Measurements from ENCODE around the gene UCHL5. TPM values are rescaled to one million over a fixed set of nuclear protein-coding genes. Genes with fewer than 3 reads are reported as not detected.

Gene UCHL5, protein sequence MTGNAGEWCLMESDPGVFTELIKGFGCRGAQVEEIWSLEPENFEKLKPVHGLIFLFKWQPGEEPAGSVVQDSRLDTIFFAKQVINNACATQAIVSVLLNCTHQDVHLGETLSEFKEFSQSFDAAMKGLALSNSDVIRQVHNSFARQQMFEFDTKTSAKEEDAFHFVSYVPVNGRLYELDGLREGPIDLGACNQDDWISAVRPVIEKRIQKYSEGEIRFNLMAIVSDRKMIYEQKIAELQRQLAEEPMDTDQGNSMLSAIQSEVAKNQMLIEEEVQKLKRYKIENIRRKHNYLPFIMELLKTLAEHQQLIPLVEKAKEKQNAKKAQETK
- 31.5 TPM for total RNA-seq (ENCODE audit: insufficient read depth, low replicate concordance)

DNA sequence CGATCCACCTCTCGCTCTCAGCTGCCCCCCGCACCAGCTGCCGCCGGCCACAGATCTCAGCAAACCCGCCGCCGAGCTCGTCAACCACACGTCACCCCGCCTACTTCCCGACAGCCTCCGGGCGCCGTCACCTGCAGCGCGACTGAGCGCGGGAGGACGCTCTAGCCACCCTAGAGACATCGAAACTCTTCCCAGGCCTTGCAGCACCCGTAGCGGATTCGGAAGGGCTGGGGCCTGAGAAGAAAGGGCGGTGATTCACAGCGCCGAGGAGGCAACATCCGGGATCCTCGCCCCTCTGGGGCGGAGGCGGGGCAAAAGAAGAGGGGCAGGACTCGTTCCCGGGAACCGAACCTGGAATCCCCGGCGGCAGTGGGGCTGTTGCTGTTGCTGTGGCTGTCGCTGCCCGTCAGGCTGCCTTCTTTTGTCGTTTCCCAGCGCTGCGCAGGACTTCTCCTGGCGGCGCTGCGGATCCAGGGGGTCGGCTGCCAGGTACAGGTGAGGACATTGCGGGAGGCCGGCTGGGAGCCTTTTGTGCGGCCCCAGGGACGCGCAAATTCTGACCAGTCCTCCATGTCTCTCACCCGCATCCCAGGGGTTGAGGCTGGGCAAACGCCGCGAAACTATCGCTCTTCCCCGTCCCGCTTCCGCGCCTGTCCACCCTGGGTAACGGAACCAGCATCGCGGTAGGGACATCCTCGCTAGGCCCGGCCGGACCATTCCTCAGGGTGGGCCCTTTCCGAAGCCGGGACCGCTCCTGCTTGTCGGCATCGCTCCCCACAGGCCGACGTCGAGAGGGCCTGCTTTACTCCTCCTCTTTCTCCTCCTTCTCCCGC lies at the start of gene UCHL5, which contains the start of gene RO60:
Gene UCHL5 (minus strand): TSS at position 79 of the 833 bp plus-strand sequence. CDS start 100 bp downstream, outside the sequence.
Gene RO60 (plus strand): TSS at position 331 of the 833 bp plus-strand sequence. CDS start 9,443 bp downstream, outside the sequence.
- peak; percentile 99 for DNase-seq (ENCODE audit: low spot score)

DNA sequence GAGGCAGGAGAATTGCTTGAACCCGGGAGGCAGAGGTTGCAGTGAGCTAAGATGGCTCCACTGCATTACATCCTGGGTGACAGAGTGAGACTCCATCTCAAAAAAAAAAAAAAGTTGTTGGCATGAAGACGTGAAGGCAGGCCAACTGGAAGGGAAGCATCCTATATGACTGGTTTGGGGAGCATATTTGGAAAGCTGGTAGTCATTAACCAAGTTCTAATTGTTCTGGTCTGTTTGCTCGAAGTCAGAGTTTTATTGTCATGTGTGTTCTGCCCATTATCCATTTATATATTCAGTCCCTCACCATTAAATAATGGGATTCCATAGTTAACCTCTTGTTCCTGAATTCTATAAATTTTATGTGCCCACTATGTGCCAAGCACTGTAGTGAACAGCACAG lies 49.3 kb upstream of the UCHL5 start:
- DNase-seq (ENCODE audit: low spot score): no peak

DNA sequence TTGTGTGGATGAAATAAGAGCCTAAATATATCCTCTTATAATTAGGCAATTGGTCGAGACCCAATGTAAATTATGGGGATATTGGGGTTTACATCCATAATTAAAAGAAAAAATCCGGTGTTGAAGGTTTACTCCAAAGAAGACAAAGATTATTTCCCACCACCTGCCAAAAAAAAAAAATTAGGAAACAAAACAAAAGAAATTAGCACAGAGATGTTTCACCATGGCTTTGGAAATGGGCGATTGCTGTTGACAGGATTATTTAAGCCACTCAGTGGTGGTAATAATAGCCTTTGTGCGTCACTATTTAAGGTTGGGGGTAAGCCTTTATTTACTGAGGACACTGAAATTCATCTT lies 46.6 kb upstream of the UCHL5 start:
- no peak for DNase-seq (ENCODE audit: low spot score)

DNA sequence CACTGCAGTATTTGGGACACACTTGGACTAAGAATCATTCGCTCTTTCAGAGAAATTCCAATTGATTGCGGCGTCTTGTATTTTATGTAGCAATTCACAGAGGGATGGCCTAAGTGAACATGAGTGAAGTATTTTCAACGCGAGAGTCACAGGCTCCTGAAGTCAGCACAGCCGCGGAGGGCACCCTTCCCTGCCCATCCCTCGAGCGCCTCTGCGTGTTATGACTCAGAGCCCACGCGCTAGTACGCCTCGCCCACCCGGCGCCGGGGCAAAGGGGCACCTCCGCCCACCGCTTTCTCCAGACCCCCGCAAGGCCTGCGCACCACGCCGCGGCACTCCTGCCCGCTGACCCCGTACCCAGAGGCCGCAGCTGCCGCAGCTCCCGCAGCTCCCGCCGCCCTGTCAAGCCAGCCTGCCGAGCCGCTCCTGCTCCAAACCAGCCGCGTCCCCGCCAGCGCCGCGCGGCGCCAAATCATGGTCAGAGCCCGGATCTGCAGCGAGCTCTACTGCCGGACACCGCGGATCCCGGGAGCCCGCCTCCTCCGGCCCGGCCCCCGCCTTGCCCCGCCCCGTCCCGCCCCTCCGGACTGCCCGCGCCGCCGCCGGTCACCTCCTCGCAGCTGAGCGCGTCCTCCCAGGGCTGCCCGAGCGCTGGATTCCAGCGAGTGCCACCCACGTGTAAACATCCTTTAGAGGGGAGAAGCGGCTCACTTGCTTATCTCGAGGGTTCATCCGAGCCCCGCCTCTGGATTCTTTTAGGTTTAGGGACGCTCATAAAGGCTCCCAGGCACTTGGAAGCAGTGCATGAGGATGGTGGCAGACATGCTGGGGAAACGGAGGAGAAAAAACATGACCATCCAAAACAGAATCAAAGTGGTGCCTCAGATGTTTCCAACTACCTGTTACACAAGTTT lies 46.0 kb upstream of the UCHL5 start, which contains the start of gene GLRX2:
Gene GLRX2 (minus strand): TSS at position 508 of the 914 bp plus-strand sequence. CDS start 32 bp downstream, at position 476.
- DNase-seq (ENCODE audit: low spot score): peak; percentile 93

DNA sequence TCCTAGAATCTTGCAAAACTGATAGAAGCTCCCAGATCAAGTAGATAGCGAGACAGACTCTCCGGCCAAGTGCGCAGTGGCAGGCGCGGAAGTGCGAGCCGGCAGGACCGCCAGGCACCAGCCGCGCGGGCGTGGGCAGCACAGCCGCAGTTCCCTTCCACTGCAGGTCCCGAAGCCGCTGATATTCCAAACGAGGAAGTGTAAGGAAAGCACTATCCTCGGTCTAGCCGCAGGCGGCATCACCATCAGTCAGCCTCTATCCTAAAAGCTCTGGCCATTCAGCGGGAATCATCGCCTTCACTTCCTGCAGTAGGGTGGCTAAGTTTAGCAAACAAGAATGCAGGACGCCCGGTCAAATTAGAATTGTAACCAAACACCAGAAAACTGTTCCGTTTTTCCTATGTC lies 45.3 kb upstream of the UCHL5 start:
- peak; percentile 63 for DNase-seq (ENCODE audit: low spot score)

DNA sequence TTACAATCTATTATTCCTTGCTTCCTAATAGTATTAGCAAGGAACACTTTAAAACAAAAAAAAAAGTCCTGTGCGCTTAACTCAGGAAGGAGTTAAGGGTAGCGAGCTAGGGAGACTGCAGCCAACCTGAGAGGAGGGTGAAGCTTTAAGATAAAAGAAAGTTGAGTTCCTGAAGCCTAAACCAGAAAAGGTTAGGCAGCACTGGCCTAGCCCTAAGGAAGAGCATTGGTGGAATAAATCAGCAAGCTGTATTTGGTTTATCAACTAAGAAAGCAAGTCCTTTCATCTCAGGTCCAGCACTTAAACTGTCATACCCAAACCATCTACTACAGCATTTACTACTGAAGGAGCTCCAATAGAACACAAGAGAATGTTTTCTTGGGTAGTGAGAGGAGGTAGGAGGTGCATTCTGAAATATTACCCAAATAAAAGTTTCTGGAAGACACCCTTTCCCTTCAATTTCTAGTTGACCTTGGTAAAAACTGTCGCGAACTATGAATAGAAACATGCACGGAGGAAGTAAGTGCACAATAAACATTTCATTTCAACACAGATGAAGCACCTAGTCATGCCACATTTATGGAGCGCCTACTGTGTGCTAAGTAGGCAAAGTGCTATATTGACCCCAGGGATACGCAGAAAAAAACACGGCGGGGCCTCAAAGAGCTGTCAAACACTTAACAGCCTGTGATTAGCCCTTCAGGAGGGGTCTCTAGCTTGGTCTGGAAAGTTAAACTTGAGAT lies 44.8 kb upstream of the UCHL5 start:
- DNase-seq (ENCODE audit: low spot score): no peak

DNA sequence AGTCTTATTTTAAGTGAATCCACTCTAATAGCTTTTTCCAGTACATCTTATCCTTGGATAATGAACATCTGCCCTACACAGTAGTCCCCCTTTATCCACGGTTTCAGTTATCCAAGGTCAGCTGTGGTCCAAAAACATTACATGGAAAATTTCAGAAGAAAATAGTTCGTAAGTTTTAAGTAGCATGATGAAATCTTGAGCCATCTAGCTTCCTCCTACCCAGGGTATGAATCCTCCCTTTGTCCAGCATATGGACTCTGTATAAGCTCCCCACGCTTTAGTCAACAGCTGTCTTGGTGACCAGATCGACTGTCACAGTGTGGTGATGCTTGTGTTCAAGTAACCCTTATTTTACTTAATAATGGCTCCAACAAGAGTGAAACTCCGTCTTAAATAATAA lies 43.5 kb upstream of the UCHL5 start:
- DNase-seq (ENCODE audit: low spot score): no peak

DNA sequence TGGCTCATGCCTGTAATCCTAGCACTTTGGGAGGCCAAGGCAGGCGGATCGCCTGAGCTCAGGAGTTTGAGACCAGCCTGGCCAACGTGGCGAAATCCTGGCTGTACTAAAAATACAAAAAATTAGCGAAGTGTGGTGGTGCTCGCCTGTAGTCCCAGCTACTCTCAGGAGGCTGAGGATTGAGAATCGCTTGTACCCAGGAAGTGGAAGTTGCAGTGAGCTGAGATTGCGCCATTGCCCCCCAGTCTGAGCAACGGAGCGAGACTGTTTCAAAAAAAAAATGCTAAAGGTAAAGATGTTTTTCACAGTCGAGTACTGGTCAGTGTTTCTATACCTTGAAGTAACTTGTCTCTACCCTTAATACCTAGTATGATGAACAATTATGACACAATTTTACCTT lies 35.0 kb upstream of the UCHL5 start:
- DNase-seq (ENCODE audit: low spot score): no peak

DNA sequence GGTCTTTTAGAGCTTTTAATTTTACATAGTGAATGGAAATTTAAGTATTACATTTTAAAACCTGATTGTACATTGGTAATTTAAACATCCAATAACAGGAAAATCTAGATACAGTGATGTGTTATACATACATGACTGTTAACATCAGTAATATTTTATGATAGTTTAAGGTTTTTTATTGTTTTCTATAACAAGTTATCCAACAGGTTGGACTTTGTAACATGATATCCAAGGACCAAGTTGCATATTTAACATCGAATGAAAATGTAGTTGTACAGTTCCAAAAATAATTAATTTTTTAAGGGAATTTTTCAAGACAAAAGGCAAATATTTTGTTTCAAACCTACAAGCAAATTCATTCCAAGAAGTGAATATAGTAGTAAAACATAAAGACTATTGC lies 31.7 kb upstream of the UCHL5 start:
- no peak for DNase-seq (ENCODE audit: low spot score)

DNA sequence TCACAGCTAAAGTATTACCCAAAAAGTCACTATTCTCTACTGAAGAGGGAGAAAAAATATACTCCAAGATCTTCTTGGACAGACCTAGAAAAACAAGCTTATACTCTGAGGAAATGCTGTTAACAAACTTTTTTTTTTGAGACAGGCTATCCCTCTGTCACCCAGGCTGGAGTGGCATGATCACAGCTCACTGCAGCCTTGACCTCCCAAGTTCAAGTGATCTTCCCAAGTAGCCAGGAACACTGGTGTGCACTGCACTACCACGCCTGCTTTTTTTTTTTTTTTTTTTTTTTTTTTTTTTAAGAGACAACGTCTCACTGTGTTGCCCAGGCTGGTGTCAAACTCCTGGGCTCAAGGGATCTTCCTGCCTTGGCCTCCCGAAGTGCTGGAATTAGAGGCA lies 28.7 kb upstream of the UCHL5 start:
- no peak for DNase-seq (ENCODE audit: low spot score)

DNA sequence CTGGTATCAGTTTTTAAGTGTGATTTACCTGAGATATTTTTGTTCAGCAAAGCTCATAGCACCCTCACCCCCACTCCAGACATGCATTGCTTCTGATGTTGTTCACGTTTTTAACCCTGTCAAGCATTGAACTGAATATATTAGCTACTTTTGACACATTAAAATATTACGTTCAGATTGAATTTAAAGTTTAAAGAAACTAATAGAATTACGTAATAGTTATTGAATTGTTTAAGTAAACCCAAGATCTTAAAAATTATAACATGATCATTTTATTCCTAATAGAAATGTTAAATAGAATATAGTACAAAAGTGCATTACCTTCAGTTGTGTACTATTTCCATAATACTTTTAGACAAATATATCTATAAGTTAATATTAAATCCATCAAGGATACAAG lies 27.2 kb upstream of the UCHL5 start:
- no peak for DNase-seq (ENCODE audit: low spot score)

DNA sequence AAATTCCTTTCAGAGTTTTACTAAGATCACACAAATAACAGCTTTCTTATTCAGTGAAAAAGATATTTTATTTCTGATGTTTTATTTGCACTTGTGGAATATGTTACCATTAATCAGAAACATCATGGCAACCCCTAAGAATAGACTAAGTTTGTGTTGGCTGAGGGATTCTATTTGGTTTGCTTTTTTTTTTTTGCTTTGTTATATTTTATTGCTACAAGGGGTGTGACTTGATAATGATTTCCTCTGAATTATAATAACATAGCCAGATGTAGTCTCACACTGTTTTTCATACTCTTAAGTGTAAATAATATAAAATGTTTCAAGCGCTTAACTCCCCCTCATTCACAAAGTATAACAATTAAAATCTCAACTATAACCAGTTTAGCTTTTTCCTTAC lies 26.1 kb upstream of the UCHL5 start:
- DNase-seq (ENCODE audit: low spot score): no peak

DNA sequence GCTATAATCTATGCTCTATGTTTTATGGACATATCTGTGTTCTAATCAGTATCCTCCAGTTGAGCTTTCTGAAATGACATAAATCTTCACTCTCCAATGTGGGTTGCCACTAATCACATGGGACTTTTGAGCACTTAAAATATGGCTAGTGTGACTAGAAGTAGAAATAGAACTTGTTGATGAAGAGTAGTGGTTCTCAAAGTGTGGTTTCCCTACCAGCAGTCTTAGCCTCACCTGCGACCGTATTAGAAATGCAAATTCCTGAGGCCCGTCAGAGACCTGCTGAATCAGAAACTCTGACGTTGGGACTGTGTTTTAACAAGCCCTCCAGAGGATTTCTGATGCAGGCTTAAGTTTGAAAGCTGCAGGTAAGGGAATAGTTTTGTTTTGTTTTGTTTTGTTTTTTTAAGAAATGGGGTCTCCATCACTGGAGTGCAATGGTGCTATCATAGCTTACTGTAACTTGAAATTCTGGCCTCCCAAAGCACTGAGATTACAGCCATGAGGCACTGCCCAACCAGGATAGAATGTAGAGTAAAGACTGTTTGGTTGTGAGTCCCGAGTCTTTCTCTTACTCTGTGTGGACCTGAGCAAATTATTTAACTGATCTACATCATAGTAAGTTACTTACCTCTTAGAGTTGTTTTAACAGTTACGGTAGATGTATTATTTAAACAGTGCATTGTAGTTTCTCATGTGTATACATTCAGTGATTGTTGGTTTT lies 24.4 kb upstream of the UCHL5 start:
- DNase-seq (ENCODE audit: low spot score): no peak

DNA sequence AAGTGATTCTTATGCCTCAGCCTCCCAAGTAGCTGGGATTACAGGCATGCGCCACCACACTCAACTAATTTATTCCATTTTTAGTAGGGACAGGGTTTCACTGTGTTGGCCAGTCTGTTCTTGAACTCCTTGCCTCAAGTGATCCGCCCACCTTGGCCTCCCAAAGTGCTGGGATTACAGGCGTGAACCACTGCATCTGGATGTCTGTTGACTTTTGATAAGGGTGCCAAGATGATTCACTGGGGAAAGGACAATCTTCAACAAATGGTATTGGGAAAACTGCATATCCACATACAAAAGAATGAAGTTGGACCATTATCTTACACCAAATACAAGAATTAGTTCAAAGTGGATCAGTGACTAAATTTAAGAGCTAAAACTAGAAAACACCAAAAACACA lies 20.0 kb upstream of the UCHL5 start:
- DNase-seq (ENCODE audit: low spot score): no peak

DNA sequence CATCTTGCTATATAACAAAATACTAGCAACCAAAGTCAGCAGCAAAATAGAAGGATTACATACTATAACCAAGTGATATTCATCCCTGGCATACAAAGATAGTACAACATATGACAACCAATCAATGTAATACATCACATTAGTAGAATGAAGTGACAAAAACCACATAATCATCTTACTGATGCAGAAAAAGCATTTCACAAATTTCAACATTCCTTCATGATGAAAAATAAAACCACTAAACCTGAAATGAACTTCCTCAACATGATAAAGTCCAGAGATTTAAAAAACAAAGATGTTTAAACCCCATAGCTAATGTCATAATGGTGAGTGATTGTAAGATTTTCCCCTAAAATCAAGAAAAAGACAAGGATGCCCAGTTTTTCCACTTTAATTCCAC lies 18.8 kb upstream of the UCHL5 start:
- no peak for DNase-seq (ENCODE audit: low spot score)

DNA sequence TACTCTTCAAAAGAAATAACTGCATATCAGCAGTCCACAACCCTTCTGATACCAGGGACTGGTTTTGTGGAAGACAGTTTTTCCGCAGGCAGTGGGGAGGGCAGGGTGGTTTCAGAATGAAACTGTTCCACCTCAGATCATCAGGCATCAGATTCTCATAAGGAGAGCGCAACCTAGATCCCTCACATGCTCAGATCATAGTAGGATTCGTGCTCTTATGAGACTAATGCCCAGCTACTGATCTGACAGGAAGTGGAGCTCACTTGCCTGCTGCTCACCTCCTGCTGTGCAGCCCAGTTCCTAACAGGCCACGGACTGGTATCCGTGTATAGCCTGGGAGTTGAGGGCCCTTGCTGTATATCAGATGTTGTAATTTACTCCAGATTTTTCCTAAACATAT lies 11.8 kb upstream of the UCHL5 start:
- DNase-seq (ENCODE audit: low spot score): no peak

DNA sequence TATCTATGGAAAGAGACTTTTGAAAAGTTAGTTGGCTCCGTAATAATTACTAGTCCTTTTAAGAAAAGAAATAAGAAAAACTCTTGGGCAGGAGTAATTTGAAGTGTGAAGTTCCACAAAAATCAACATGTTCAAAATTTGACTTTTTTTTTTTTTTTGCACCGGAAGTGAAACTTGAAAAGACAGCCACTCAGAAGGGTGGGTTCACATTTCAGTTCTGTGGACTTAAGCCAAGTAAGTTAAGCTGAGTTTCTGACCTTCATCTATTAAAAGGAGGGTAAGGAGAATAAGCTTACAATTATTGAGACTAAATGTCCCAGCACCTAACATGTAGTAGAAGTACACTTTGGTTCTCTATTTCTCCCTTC lies 11.2 kb upstream of the UCHL5 start:
- no peak for DNase-seq (ENCODE audit: low spot score)

DNA sequence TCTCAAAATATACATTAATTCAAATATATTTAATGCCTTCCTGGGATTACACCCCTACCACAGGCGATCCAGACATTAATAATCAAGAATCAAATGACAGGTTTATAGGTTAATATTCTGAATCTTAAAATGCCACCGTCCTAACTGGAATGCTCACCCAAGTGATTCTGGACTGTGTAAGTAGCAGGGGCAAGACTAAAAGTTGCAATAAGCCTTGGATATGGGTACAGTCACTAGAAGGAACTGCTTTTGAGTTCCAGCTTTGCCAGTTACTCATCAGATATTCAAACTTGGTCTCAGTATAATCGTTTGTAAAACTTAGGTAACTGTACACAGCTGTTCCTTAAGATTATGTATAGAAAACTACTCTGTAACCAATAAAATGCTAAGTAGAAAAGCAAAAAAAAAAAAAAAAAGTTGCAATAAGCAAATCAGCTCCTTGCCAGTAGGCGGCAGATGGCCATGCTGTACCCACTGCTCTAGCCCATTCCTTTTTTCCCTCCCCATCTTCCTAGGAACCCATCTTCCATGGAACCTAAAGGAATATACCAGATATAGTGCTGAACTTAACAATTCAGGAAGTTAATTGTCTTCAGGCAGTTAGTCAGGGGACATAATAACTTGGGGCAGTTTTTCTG lies 10.7 kb upstream of the UCHL5 start:
- no peak for DNase-seq (ENCODE audit: low spot score)

DNA sequence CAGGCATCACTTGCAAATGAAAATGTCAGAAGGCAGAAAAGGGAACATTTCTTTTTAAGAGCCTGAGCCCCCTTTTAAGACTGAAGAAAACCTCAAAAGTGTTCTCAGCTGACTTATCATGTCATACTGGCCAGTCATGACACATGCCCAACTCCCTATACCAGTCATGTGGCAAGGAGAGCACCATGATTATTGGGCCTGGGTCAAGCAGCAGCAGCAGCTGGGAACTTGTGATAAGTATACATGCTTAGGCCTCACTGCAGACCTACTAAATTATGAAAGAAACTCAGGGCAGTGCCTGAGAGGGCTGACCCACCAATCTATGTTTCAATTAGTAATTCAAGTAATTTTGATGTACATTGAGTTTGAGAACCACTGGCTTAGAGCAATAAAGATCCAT lies 8.9 kb upstream of the UCHL5 start:
- DNase-seq (ENCODE audit: low spot score): no peak

DNA sequence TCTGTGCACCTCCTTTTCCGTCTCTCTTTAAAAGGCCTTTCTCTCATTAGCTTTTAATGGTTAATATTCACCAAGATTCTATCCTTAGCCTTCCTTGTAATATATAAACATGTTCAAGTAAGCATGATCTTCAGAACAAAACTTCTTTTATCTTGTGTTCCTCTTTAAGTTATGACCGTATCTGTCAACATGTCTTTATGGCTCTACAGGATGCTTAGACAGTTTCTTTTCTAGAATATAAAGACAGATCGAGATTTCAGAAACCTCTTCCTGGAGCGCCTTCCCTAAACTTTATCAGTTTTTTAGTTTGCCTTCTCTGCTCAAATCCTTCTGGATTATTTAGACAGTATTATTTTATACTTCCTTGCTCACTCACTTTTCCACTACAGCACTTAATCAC lies 7.4 kb upstream of the UCHL5 start:
- peak; percentile 10 for DNase-seq (ENCODE audit: low spot score)
